HUDEP-2 (cell line): ENCODE measurements around the gene GNPTAB.

ENCODE experiments used
- DNase-seq, 76 experiments: peaks; one replicate each; lab custom pipeline; 2025; ENCODE audit not compliant: unreplicated experiment in 76 of 76; lab: John Stamatoyannopoulos, UW

GNPTAB gene

GRCh38 chr12:101777978-101778377, 52.8 kb downstream of the GNPTAB start:
- no peak for DNase-seq

- DNase-seq = no peak
Observed at GRCh38 chr12:101777485-101777884, 53.3 kb downstream of the GNPTAB start.

GRCh38 chr12:101775816-101776215, 54.9 kb downstream of the GNPTAB start:
- no peak for DNase-seq

GRCh38 chr12:101773650-101774162, 57.1 kb downstream of the GNPTAB start:
- peak in 56 of 76 experiments; percentile 7 to 68 (median 34) for DNase-seq

- no peak for DNase-seq
Observed at GRCh38 chr12:101772012-101772775, 58.6 kb downstream of the GNPTAB start.

- DNase-seq = no peak
Observed at GRCh38 chr12:101769865-101770264, 60.9 kb downstream of the GNPTAB start.

GRCh38 chr12:101768781-101769180, 62.0 kb downstream of the GNPTAB start:
- no peak for DNase-seq

- DNase-seq = no peak
Observed at GRCh38 chr12:101767537-101767936, 63.2 kb downstream of the GNPTAB start.

- DNase-seq = no peak
Observed at GRCh38 chr12:101764051-101764792, 66.5 kb downstream of the GNPTAB start.

- no peak for DNase-seq
Observed at GRCh38 chr12:101763246-101763931, 67.4 kb downstream of the GNPTAB start.

GRCh38 chr12:101761781-101762180, 69.0 kb downstream of the GNPTAB start:
- DNase-seq = no peak

GRCh38 chr12:101761350-101761749, 69.4 kb downstream of the GNPTAB start:
- DNase-seq = no peak

GRCh38 chr12:101759396-101760047, 71.2 kb downstream of the GNPTAB start:
- DNase-seq = peak in 16 of 76 experiments; percentile 3 to 42 (median 23)

GRCh38 chr12:101750152-101750551, 80.6 kb downstream of the GNPTAB start:
- DNase-seq = no peak

- no peak for DNase-seq
Observed at GRCh38 chr12:101749657-101750056, 81.1 kb downstream of the GNPTAB start.

- no peak for DNase-seq
Observed at GRCh38 chr12:101748907-101749306, 81.9 kb downstream of the GNPTAB start.

GRCh38 chr12:101747697-101748096, 83.1 kb downstream of the GNPTAB start:
- DNase-seq = no peak

GRCh38 chr12:101746661-101747060, 84.1 kb downstream of the GNPTAB start:
- no peak for DNase-seq

GRCh38 chr12:101746196-101746595, 84.6 kb downstream of the GNPTAB start:
- DNase-seq = no peak

GRCh38 chr12:101745481-101745880, 85.3 kb downstream of the GNPTAB start:
- DNase-seq = no peak
